K562 (cell line): ENCODE data around the gene MAP3K7. TPM values are rescaled to one million over a fixed set of nuclear protein-coding genes. Genes with fewer than 3 reads are reported as not detected.

ENCODE experiments used
- C11orf30 ChIP-seq: fragments of 450-650 bp; IDR thresholded peaks from 2 replicates; pipeline ENCODE4 v1.6.1; 2016; ENCODE audit warnings: low read depth, mild to moderate bottlenecking
- ETS1 ChIP-seq: conservative IDR thresholded peaks from 2 replicates; pipeline ENCODE4 v1.6.1; 2011; ENCODE audit warnings: low read depth, mild to moderate bottlenecking, low read length; ENCODE audit not compliant: control insufficient read depth
- GABPA ChIP-seq: fragments of 200-800 bp; sonication (Bioruptor generic); conservative IDR thresholded peaks from 2 replicates; pipeline ENCODE4 v1.6.1; 2016; ENCODE audit warnings: low read depth, missing genetic modification characterization, missing compliant biosample characterization
- KDM2B ChIP-seq: fragments of 250-450 bp; sonication (Bioruptor Pico); IDR thresholded peaks from 2 replicates; pipeline ENCODE4 v1.8.0; 2021; ENCODE audit warnings: mild to moderate bottlenecking, moderate library complexity
- POLR2B ChIP-seq: fragments of 450-650 bp; IDR thresholded peaks from 2 replicates; pipeline ENCODE4 v1.6.1; 2018; ENCODE audit warnings: low read depth; ENCODE audit not compliant: partially characterized antibody
- SMARCB1 ChIP-seq: IDR thresholded peaks from 2 replicates; pipeline ENCODE4 v1.6.1; 2011; ENCODE audit warnings: improper control_type of control experiment, low read depth; ENCODE audit not compliant: insufficient read length
- ZNF766 ChIP-seq: fragments of 200-800 bp; sonication (Bioruptor generic); conservative IDR thresholded peaks from 2 replicates; pipeline ENCODE4 v1.6.1; 2016; ENCODE audit warnings: missing genetic modification characterization, missing compliant biosample characterization
- polyA plus RNA-seq, 8 experiments: library from polyadenylated mRNA; depleted of rRNA in 4 of 8; stranded (reverse) in 5 of 8; unstranded in 3 of 8; fragments of >200 nt; fragmentation: Nextera tagmentation in 2 of 8; fragmentation: Illumina TruSeq in 1 of 8; extraction: Ambion mirVana in 2 of 8; extraction: Trizol in 1 of 8; gene quantifications; 2 replicates each; pipeline versions ENCODE4 v1.2.1 to v1.2.3, GENCODE V29; 2011 to 2014; ENCODE audit warnings: inconsistent platforms in 1 of 8, missing spikeins in 1 of 8
- total RNA-seq, 7 experiments: library from RNA; depleted of rRNA in 6 of 7; stranded (reverse); fragments of >200 nt in 6 of 7; fragmentation: Illumina TruSeq in 2 of 7; extraction: Trizol in 2 of 7; gene quantifications; 2 replicates each; pipeline versions ENCODE4 v1.2.1 to v1.2.3, GENCODE V29; 2011 to 2021; ENCODE audit warnings: low replicate concordance in 1 of 7
- TF ChIP-seq, protein P1 (sequence below): fragments of 450-650 bp; formaldehyde crosslinking; conservative IDR thresholded peaks from 2 replicates; pipeline ENCODE4 v1.4.0; 2022; ENCODE audit warnings: mild to moderate bottlenecking, missing genetic modification characterization

Gene MAP3K7
- total and polyA plus RNA-seq, 9 of the 15 experiments (the other 6 are each of a cell fraction or from before 2014, with no cell fraction given) = 13.4 to 60.9 (median 34.8) TPM

GRCh38 chr6:90583836-90584481 is 2.9 kb downstream of the MAP3K7 start (continued):
- TF ChIP-seq, protein P1, sequence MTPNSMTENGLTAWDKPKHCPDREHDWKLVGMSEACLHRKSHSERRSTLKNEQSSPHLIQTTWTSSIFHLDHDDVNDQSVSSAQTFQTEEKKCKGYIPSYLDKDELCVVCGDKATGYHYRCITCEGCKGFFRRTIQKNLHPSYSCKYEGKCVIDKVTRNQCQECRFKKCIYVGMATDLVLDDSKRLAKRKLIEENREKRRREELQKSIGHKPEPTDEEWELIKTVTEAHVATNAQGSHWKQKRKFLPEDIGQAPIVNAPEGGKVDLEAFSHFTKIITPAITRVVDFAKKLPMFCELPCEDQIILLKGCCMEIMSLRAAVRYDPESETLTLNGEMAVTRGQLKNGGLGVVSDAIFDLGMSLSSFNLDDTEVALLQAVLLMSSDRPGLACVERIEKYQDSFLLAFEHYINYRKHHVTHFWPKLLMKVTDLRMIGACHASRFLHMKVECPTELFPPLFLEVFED (CRISPR knock-in tag) = no peak
- TF ChIP-seq ZNF766 (CRISPR knock-in tag) (no peak), GABPA (tag) (no peak), SMARCB1 (no peak), ETS1 (no peak), POLR2B (no peak), KDM2B (CRISPR knock-in tag) (no peak), C11orf30 (peak; percentile 43; the same call in 1 of the 2 replicates)
